Activated naive CD4-positive, alpha-beta T cell treated with anti-CD3 and anti-CD28 coated beads, Interleukin-2, amount 10 ng/mL, durations not matched to agents 7 days and 5 days (primary cell): ENCODE measurements around the gene HDAC7.

ENCODE experiments used
- CTCF ChIA-PET: fragments of 350-600 bp; sonication (Branson Sonifier 250); formaldehyde crosslinking; loops from one replicate; lab custom pipeline; 2021; ENCODE audit warnings: antibody characterized with exemption; lab: Charles Lee
- DNase-seq: peaks from one replicate; pipeline ENCODE4 v3.0.0-alpha.2; 2020
- H3K27ac Mint-ChIP-seq: one replicate; pipeline ENCODE4 v1.8.0; 2021; ENCODE audit warnings: mild to moderate bottlenecking, moderate library complexity, mixed read lengths
- H3K27me3 Mint-ChIP-seq: one replicate; pipeline ENCODE4 v1.8.0; 2021; ENCODE audit warnings: mild to moderate bottlenecking, mixed read lengths
- H3K36me3 Mint-ChIP-seq: one replicate; pipeline ENCODE4 v1.8.0; 2021; ENCODE audit warnings: mixed read lengths
- H3K4me1 Mint-ChIP-seq: one replicate; pipeline ENCODE4 v1.8.0; 2021; ENCODE audit warnings: mixed read lengths
- H3K4me3 Mint-ChIP-seq: one replicate; pipeline ENCODE4 v1.8.0; 2021; ENCODE audit warnings: mild to moderate bottlenecking, moderate library complexity, mixed read lengths
- H3K9me3 Mint-ChIP-seq: one replicate; pipeline ENCODE4 v1.8.0; 2021; ENCODE audit warnings: mixed read lengths

HDAC7 gene

GRCh38 chr12:47856721-47857575 lies 37.2 kb upstream of the HDAC7 start:
- peak overlapping the region; percentile 42 for H3K27ac Mint-ChIP-seq

GRCh38 chr12:47856094-47856493 lies 36.4 kb upstream of the HDAC7 start:
- H3K27me3 Mint-ChIP-seq, result no peaks in the 10 kb centered on the region
- no peaks in the 10 kb centered on the region for H3K9me3 Mint-ChIP-seq
- no peak overlapping the region for H3K27ac Mint-ChIP-seq
- no peak for DNase-seq
- peaks cover 11% of the 10 kb centered on the region for H3K36me3 Mint-ChIP-seq
- no peak overlapping the region for H3K4me3 Mint-ChIP-seq
- H3K4me1 Mint-ChIP-seq, result peaks cover 16% of the 10 kb centered on the region
- CTCF ChIA-PET, result interaction anchor here (0.6 to 1.5 kb wide), 5 partner anchors 8 to 113 kb away, joined by 3 to 6 read pairs (median 3); no protein-coding TSS in a partner anchor

More at GRCh38 chr12:47856721-47857575, 37.2 kb upstream of the HDAC7 start:
- CTCF ChIA-PET, result interaction anchor here (0.6 to 1.2 kb wide), 2 partner anchors 9 to 92 kb away, joined by 3 to 4 read pairs; no protein-coding TSS in a partner anchor
- Mint-ChIP-seq H3K36me3 (peaks cover 14% of the 10 kb centered on the region), H3K4me3 (no peak overlapping the region), H3K27me3 (no peaks in the 10 kb centered on the region), H3K9me3 (no peaks in the 10 kb centered on the region), H3K4me1 (peaks cover 18% of the 10 kb centered on the region)
- DNase-seq, result no peak

- Mint-ChIP-seq H3K36me3 (peaks cover 9% of the 10 kb centered on the region), H3K27ac (no peak overlapping the region)
These were observed 35.8 kb upstream of the HDAC7 start for GRCh38 chr12:47855502-47855901.

GRCh38 chr12:47854531-47854930 lies 34.8 kb upstream of the HDAC7 start:
- H3K36me3 Mint-ChIP-seq, result peaks cover 9% of the 10 kb centered on the region
- no peaks in the 10 kb centered on the region for H3K27me3 Mint-ChIP-seq
- DNase-seq, result no peak
- H3K4me3 Mint-ChIP-seq, result no peak overlapping the region
- H3K27ac Mint-ChIP-seq, result no peak overlapping the region
- no peaks in the 10 kb centered on the region for H3K9me3 Mint-ChIP-seq
- H3K4me1 Mint-ChIP-seq, result peaks cover 7% of the 10 kb centered on the region
- CTCF ChIA-PET, result interaction anchor here (1.5 kb wide), 1 partner anchor 14 kb away, joined by 6 read pairs; no protein-coding TSS in a partner anchor

More at GRCh38 chr12:47855502-47855901, 35.8 kb upstream of the HDAC7 start:
- Mint-ChIP-seq H3K27me3 (no peaks in the 10 kb centered on the region), H3K9me3 (no peaks in the 10 kb centered on the region), H3K4me1 (peaks cover 12% of the 10 kb centered on the region), H3K4me3 (no peak overlapping the region)
- CTCF ChIA-PET, result interaction anchor here (0.7 to 1.5 kb wide), 3 partner anchors 15 to 112 kb away, joined by 3 to 6 read pairs (median 3); no protein-coding TSS in a partner anchor
- DNase-seq, result no peak

GRCh38 chr12:47852096-47852571 lies 32.4 kb upstream of the HDAC7 start:
- Mint-ChIP-seq H3K4me1 (no peaks in the 10 kb centered on the region), H3K27me3 (no peaks in the 10 kb centered on the region), H3K4me3 (no peak overlapping the region), H3K9me3 (no peaks in the 10 kb centered on the region), H3K27ac (no peak overlapping the region), H3K36me3 (peaks cover 6% of the 10 kb centered on the region)
- no peak for DNase-seq
- CTCF ChIA-PET, result interaction anchor here (1.0 to 3.9 kb wide), 4 partner anchors 10 to 314 kb away, joined by 3 to 11 read pairs (median 4); no protein-coding TSS in a partner anchor

GRCh38 chr12:47851303-47851952 lies 31.7 kb upstream of the HDAC7 start:
- CTCF ChIA-PET, result interaction anchor here (1.0 to 24.7 kb wide), 5 partner anchors 9 to 314 kb away, joined by 3 to 544 read pairs (median 4); no protein-coding TSS in a partner anchor
- Mint-ChIP-seq H3K27ac (no peak overlapping the region), H3K36me3 (peaks cover 6% of the 10 kb centered on the region), H3K27me3 (no peaks in the 10 kb centered on the region), H3K4me3 (no peak overlapping the region), H3K4me1 (no peaks in the 10 kb centered on the region), H3K9me3 (no peaks in the 10 kb centered on the region)
- DNase-seq, result no peak

- no peak overlapping the region for H3K27ac Mint-ChIP-seq
- H3K36me3 Mint-ChIP-seq, result peaks cover 6% of the 10 kb centered on the region
- no peaks in the 10 kb centered on the region for H3K4me1 Mint-ChIP-seq
- no peaks in the 10 kb centered on the region for H3K27me3 Mint-ChIP-seq
- H3K9me3 Mint-ChIP-seq, result no peaks in the 10 kb centered on the region
- H3K4me3 Mint-ChIP-seq, result no peak overlapping the region
- CTCF ChIA-PET, result interaction anchor here (1.5 to 24.7 kb wide), 4 partner anchors 8 to 108 kb away, joined by 4 to 544 read pairs (median 10); no protein-coding TSS in a partner anchor
- no peak for DNase-seq
These were observed 30.7 kb upstream of the HDAC7 start for GRCh38 chr12:47850153-47851084.

- Mint-ChIP-seq H3K4me3 (no peak overlapping the region), H3K36me3 (peaks cover 6% of the 10 kb centered on the region), H3K27ac (no peak overlapping the region), H3K9me3 (no peaks in the 10 kb centered on the region), H3K27me3 (no peaks in the 10 kb centered on the region), H3K4me1 (no peaks in the 10 kb centered on the region)
- CTCF ChIA-PET, result interaction anchor here (2.1 to 24.7 kb wide), 2 partner anchors 11 to 107 kb away, joined by 7 to 544 read pairs; no protein-coding TSS in a partner anchor
- no peak for DNase-seq
These were observed 29.6 kb upstream of the HDAC7 start for GRCh38 chr12:47849261-47849660.

- Mint-ChIP-seq H3K9me3 (no peaks in the 10 kb centered on the region), H3K27ac (no peak overlapping the region), H3K4me1 (no peaks in the 10 kb centered on the region), H3K27me3 (no peaks in the 10 kb centered on the region), H3K36me3 (peaks cover 4% of the 10 kb centered on the region), H3K4me3 (no peak overlapping the region)
- CTCF ChIA-PET, result interaction anchor here (1.0 to 24.7 kb wide), 4 partner anchors 8 to 115 kb away, joined by 3 to 544 read pairs (median 5); partner anchors contain the start of gene TMEM106C
- DNase-seq, result no peak
These were observed 29.1 kb upstream of the HDAC7 start for GRCh38 chr12:47848853-47849252.

GRCh38 chr12:47846294-47846996 lies 26.7 kb upstream of the HDAC7 start:
- H3K4me3 Mint-ChIP-seq, result no peak overlapping the region
- DNase-seq, result no peak
- peaks cover 4% of the 10 kb centered on the region for H3K36me3 Mint-ChIP-seq
- no peaks in the 10 kb centered on the region for H3K27me3 Mint-ChIP-seq
- H3K9me3 Mint-ChIP-seq, result no peaks in the 10 kb centered on the region
- no peaks in the 10 kb centered on the region for H3K4me1 Mint-ChIP-seq
- CTCF ChIA-PET, result interaction anchor here (1.0 to 24.7 kb wide), 5 partner anchors 9 to 129 kb away, joined by 3 to 544 read pairs (median 5); no protein-coding TSS in a partner anchor
- H3K27ac Mint-ChIP-seq, result no peak overlapping the region

- H3K4me1 Mint-ChIP-seq, result no peaks in the 10 kb centered on the region
- DNase-seq, result no peak
- H3K27ac Mint-ChIP-seq, result no peak overlapping the region
- H3K9me3 Mint-ChIP-seq, result no peaks in the 10 kb centered on the region
- peaks cover 2% of the 10 kb centered on the region for H3K36me3 Mint-ChIP-seq
- CTCF ChIA-PET, result interaction anchor here (0.8 to 24.7 kb wide), 3 partner anchors 45 to 103 kb away, joined by 3 to 544 read pairs (median 3); no protein-coding TSS in a partner anchor
- no peak overlapping the region for H3K4me3 Mint-ChIP-seq
- H3K27me3 Mint-ChIP-seq, result peaks cover 2% of the 10 kb centered on the region
These were observed 25.4 kb upstream of the HDAC7 start for GRCh38 chr12:47845081-47845480.

- Mint-ChIP-seq H3K4me3 (no peak overlapping the region), H3K27me3 (peaks cover 6% of the 10 kb centered on the region), H3K36me3 (peaks cover 2% of the 10 kb centered on the region), H3K4me1 (no peaks in the 10 kb centered on the region), H3K27ac (no peak overlapping the region), H3K9me3 (no peaks in the 10 kb centered on the region)
- CTCF ChIA-PET, result interaction anchor here (0.8 to 24.7 kb wide), 5 partner anchors 36 to 129 kb away, joined by 3 to 716 read pairs (median 130); partner anchors contain the start of gene HDAC7
- DNase-seq, result no peak
These were observed 24.7 kb upstream of the HDAC7 start for GRCh38 chr12:47844264-47845019.
